GM23248 (cell line): ENCODE measurements around the gene ELMOD1.

ENCODE experiments used
- EZH2 ChIP-seq: fragments of 200-600 bp; sonication (generic); IDR thresholded peaks from 2 replicates; pipeline ENCODE4 v1.6.1; 2018; ENCODE audit warnings: antibody characterized with exemption, mild to moderate bottlenecking; ENCODE audit not compliant: insufficient read depth, poor library complexity, severe bottlenecking
- EZH2phosphoT487 ChIP-seq: fragments of 200-600 bp; sonication (generic); IDR thresholded peaks from 2 replicates; pipeline ENCODE4 v1.6.1; 2018; ENCODE audit warnings: antibody characterized with exemption, moderate library complexity, mild to moderate bottlenecking, low read depth; ENCODE audit not compliant: insufficient read depth

- no peak for TF ChIP-seq EZH2
- no peak for TF ChIP-seq EZH2phosphoT487
Measured at GRCh38 chr11:107707807-107708206, 116.9 kb downstream of the ELMOD1 start.
